Non-pigmented ciliary epithelial cell (primary cell): ENCODE measurements around the gene RNF180.
"Not testable (repeated sequence)": the region's sequence is repeated elsewhere in the genome, so short reads cannot be mapped to it uniquely, and the experiment has no call there.

Source experiments
- DNase-seq: peaks from one replicate; pipeline ENCODE4 v3.0.0-alpha.2; 2010; ENCODE audit warnings: low read depth

RNF180 gene

GRCh38 chr5:64285188-64286130, 119.8 kb downstream of the RNF180 start:
- no peak for DNase-seq

- no peak for DNase-seq
Measured at GRCh38 chr5:64286381-64286780, 120.7 kb downstream of the RNF180 start.

GRCh38 chr5:64288496-64288895, 122.9 kb downstream of the RNF180 start:
- DNase-seq: not testable (repeated sequence)

- DNase-seq: peak; percentile 20
Measured at GRCh38 chr5:64292611-64293215, 127.1 kb downstream of the RNF180 start.

GRCh38 chr5:64295101-64295500, 129.5 kb downstream of the RNF180 start:
- no peak for DNase-seq

- no peak for DNase-seq
Measured at GRCh38 chr5:64298586-64298985, 132.9 kb downstream of the RNF180 start.

GRCh38 chr5:64299805-64300204, 134.2 kb downstream of the RNF180 start:
- no peak for DNase-seq

- DNase-seq: no peak
Measured at GRCh38 chr5:64301566-64301965, 135.9 kb downstream of the RNF180 start.

- no peak for DNase-seq
Measured at GRCh38 chr5:64308135-64308534, 142.5 kb downstream of the RNF180 start.

GRCh38 chr5:64312491-64312890, 146.8 kb downstream of the RNF180 start:
- DNase-seq: no peak

GRCh38 chr5:64315778-64316177, 150.1 kb downstream of the RNF180 start:
- DNase-seq: no peak

- DNase-seq: no peak
Measured at GRCh38 chr5:64318175-64318574, 152.5 kb downstream of the RNF180 start.

GRCh38 chr5:64323591-64323990, 157.9 kb downstream of the RNF180 start:
- DNase-seq: no peak

- no peak for DNase-seq
Measured at GRCh38 chr5:64330728-64331231, 165.1 kb downstream of the RNF180 start.

- DNase-seq: no peak
Measured at GRCh38 chr5:64331597-64332277, 166.1 kb downstream of the RNF180 start.

- DNase-seq: no peak
Measured at GRCh38 chr5:64333886-64334285, 168.2 kb downstream of the RNF180 start.

- DNase-seq: no peak
Measured at GRCh38 chr5:64339769-64340168, 174.1 kb downstream of the RNF180 start.

GRCh38 chr5:64340293-64340692, 174.7 kb downstream of the RNF180 start:
- no peak for DNase-seq

- DNase-seq: no peak
Measured at GRCh38 chr5:64341340-64341739, 175.7 kb downstream of the RNF180 start.

GRCh38 chr5:64344501-64344900, 178.9 kb downstream of the RNF180 start:
- DNase-seq: no peak

- no peak for DNase-seq
Measured at GRCh38 chr5:64347309-64347708, 181.7 kb downstream of the RNF180 start.

- DNase-seq: no peak
Measured at GRCh38 chr5:64364426-64364825, 198.8 kb downstream of the RNF180 start.

- DNase-seq: peak; percentile 1
Measured at GRCh38 chr5:64384765-64385164, 219.1 kb downstream of the RNF180 start.
